GM12864 (cell line): Measurements from ENCODE around the gene DSG4.

Experiments used
- DNase-seq: peaks from one replicate; pipeline ENCODE4 v3.0.0-alpha.2; 2011; ENCODE audit warnings: low read depth
- H3K4me3 ChIP-seq: 2 replicates; pipeline ENCODE4 v1.5.1; 2011; ENCODE audit warnings: mild to moderate bottlenecking, low read depth, low read length, control low read depth
- CTCF ChIP-seq: IDR thresholded peaks from 2 replicates; pipeline ENCODE4 v1.5.1; 2011; ENCODE audit warnings: low read depth, mild to moderate bottlenecking, moderate library complexity, low read length, control low read depth, inconsistent platforms; ENCODE audit errors: missing control alignments

DSG4 gene

GRCh38 chr18:31454066-31454708, 77.6 kb downstream of the DSG4 start:
- TF ChIP-seq CTCF: no peak
- H3K4me3 ChIP-seq: no peak overlapping the region
- DNase-seq: no peak
